Measurements from ENCODE around the gene SNAPC2.

SNAPC2 gene

GRCh38 chr19:7921967-7922835, 2.1 kb downstream of the SNAPC2 start:
- Histone ChIP-seq H3F3A (ENCODE audit: insufficient read depth, low read length) (peaks cover 19% of the 10 kb centered on the region), H3K9ac (ENCODE audit: low read length) (no peak overlapping the region), H3K36me3 (replicated peaks; ENCODE audit: insufficient read depth, low read length) (no peaks in the 10 kb centered on the region), H3K27me3 (replicated peaks; ENCODE audit: insufficient read depth, low read length) (peaks cover 13% of the 10 kb centered on the region), H2AFZ (ENCODE audit: low read length) (no peak overlapping the region), H3K4me3 (ENCODE audit: low read length) (no peak overlapping the region), H3K4me2 (ENCODE audit: low read depth, low read length) (no peak overlapping the region), H3K9me3 (replicated peaks; ENCODE audit: insufficient read depth, low read length) (no peaks in the 10 kb centered on the region), H4K20me1 (ENCODE audit: insufficient read depth, low read length) (peaks cover 12% of the 10 kb centered on the region; the same call in 1 of the 2 replicates), H3K4me1 (ENCODE audit: low read length) (0 out of 2 replicates have a peak, but pooled peaks cover 6% of the 10 kb centered on the region), H3K27ac (ENCODE audit: low read length) (no peak overlapping the region), H3K9me2 (replicated peaks; ENCODE audit: insufficient read depth, low read length) (no peaks in the 10 kb centered on the region), H3K79me2 (ENCODE audit: low read length) (no peaks in the 10 kb centered on the region)
- DNase-seq = no peak
- no peak for TF ChIP-seq EZH2phosphoT487 (IDR thresholded peaks at IDR 0.05; ENCODE audit: low read length)
- no peak for TF ChIP-seq CTCF (IDR thresholded peaks at IDR 0.05; ENCODE audit: low read length)

- Histone ChIP-seq H3K4me1 (ENCODE audit: low read length) (0 out of 2 replicates have a peak, but pooled peaks cover 3% of the 10 kb centered on the region), H3K9ac (ENCODE audit: low read length) (no peak overlapping the region), H3K79me2 (ENCODE audit: low read length) (no peaks in the 10 kb centered on the region), H3K9me2 (replicated peaks; ENCODE audit: insufficient read depth, low read length) (no peaks in the 10 kb centered on the region), H3K27me3 (replicated peaks; ENCODE audit: insufficient read depth, low read length) (peaks cover 7% of the 10 kb centered on the region), H3F3A (ENCODE audit: insufficient read depth, low read length) (peaks cover 19% of the 10 kb centered on the region), H3K27ac (ENCODE audit: low read length) (no peak overlapping the region), H3K9me3 (replicated peaks; ENCODE audit: insufficient read depth, low read length) (no peaks in the 10 kb centered on the region), H3K36me3 (replicated peaks; ENCODE audit: insufficient read depth, low read length) (no peaks in the 10 kb centered on the region), H3K4me2 (ENCODE audit: low read depth, low read length) (no peak overlapping the region), H3K4me3 (ENCODE audit: low read length) (no peak overlapping the region), H4K20me1 (ENCODE audit: insufficient read depth, low read length) (peaks cover 12% of the 10 kb centered on the region; the same call in 1 of the 2 replicates), H2AFZ (ENCODE audit: low read length) (no peak overlapping the region)
- no peak for DNase-seq
- TF ChIP-seq EZH2phosphoT487 (IDR thresholded peaks at IDR 0.05; ENCODE audit: low read length) (no peak), EZH2 (optimal IDR thresholded peaks at IDR 0.05; ENCODE audit: low read depth, low read length) (no peak), CTCF (IDR thresholded peaks at IDR 0.05; ENCODE audit: low read length) (no peak)
Measured at GRCh38 chr19:7922836-7923195, 2.7 kb downstream of the SNAPC2 start.

GRCh38 chr19:7923295-7924191, 3.4 kb downstream of the SNAPC2 start:
- no peaks in the 10 kb centered on the region for H3K9me3 ChIP-seq (replicated peaks; ENCODE audit: insufficient read depth, low read length)
- no peak overlapping the region for H3K4me3 ChIP-seq (ENCODE audit: low read length)
- H3K4me2 ChIP-seq (ENCODE audit: low read depth, low read length) = no peak overlapping the region
- H3K4me1 ChIP-seq (ENCODE audit: low read length) = 0 out of 2 replicates have a peak, but pooled peaks cover 3% of the 10 kb centered on the region
- peaks cover 21% of the 10 kb centered on the region for H3F3A ChIP-seq (ENCODE audit: insufficient read depth, low read length)
- no peak overlapping the region for H3K9ac ChIP-seq (ENCODE audit: low read length)
- no peak for TF ChIP-seq EZH2phosphoT487 (IDR thresholded peaks at IDR 0.05; ENCODE audit: low read length)
- TF ChIP-seq CTCF (IDR thresholded peaks at IDR 0.05; ENCODE audit: low read length) = no peak
- TF ChIP-seq EZH2 (optimal IDR thresholded peaks at IDR 0.05; ENCODE audit: low read depth, low read length) = no peak
- H3K9me2 ChIP-seq (replicated peaks; ENCODE audit: insufficient read depth, low read length) = no peaks in the 10 kb centered on the region
- H3K36me3 ChIP-seq (replicated peaks; ENCODE audit: insufficient read depth, low read length) = no peaks in the 10 kb centered on the region
- H3K79me2 ChIP-seq (ENCODE audit: low read length) = no peaks in the 10 kb centered on the region
- no peak overlapping the region for H3K27ac ChIP-seq (ENCODE audit: low read length)
- DNase-seq = no peak
- H2AFZ ChIP-seq (ENCODE audit: low read length) = no peak overlapping the region
- peaks cover 14% of the 10 kb centered on the region; the same call in 1 of the 2 replicates for H4K20me1 ChIP-seq (ENCODE audit: insufficient read depth, low read length)
- peaks cover 2% of the 10 kb centered on the region; the same call in 1 of the 2 replicates for H3K27me3 ChIP-seq (replicated peaks; ENCODE audit: insufficient read depth, low read length)
